NB4 (cell line): ENCODE data around the gene SYT12.

ENCODE experiments used
- CTCF ChIP-seq: IDR thresholded peaks from one replicate; pipeline ENCODE4 v1.5.1; 2012; ENCODE audit warnings: low read depth, low read length
- MAX ChIP-seq: IDR thresholded peaks from 2 replicates; pipeline ENCODE4 v1.6.1; 2011; ENCODE audit warnings: low read depth, low read length
- MYC ChIP-seq: IDR thresholded peaks from 2 replicates; pipeline ENCODE4 v1.6.1; 2011; ENCODE audit warnings: low read depth, low read length
- POLR2A ChIP-seq: IDR thresholded peaks from 2 replicates; pipeline ENCODE4 v1.6.1; 2011; ENCODE audit warnings: mild to moderate bottlenecking; ENCODE audit not compliant: insufficient read length; ENCODE audit errors: extremely low read depth

DNA sequence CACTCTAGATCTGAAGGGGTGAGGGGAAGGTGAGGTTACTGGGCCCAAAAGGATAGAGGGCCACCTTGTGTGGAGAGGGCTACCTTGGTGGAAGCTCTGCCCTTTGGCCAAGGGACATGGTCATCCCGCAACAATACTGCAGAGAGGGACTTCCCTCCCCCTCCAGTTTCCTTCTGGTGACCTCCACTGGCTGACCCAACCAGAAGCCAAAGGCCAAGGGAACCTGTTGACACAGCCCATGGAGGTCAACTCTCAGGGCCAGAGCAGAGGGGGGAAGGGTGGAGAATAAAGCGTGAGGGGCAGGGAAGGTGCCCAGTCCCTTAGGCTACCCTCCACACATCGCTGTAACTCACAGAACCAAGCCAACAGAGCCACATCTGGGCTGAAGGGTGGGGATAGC lies 18.7 kb downstream of the SYT12 start:
- no peak for TF ChIP-seq CTCF
- TF ChIP-seq POLR2A: no peak
- no peak for TF ChIP-seq MAX
- TF ChIP-seq MYC: no peak
